GM10847 (cell line): ENCODE results near the gene CD8B.

Experiments
- POLR2A ChIP-seq: IDR thresholded peaks from 2 replicates; pipeline ENCODE4 v1.6.1; 2011; ENCODE audit not compliant: insufficient read length; ENCODE audit errors: extremely low read depth

CD8B gene

GRCh38 chr2:86808315-86809161 is 53.1 kb downstream of the CD8B start:
- no peak for TF ChIP-seq POLR2A

- no peak for TF ChIP-seq POLR2A
Observed at GRCh38 chr2:86807468-86808275, 54.0 kb downstream of the CD8B start.

GRCh38 chr2:86807133-86807467 is 54.6 kb downstream of the CD8B start:
- TF ChIP-seq POLR2A, result no peak

- TF ChIP-seq POLR2A, result no peak
Observed at GRCh38 chr2:86806059-86806857, 55.4 kb downstream of the CD8B start.

GRCh38 chr2:86800856-86801567 is 60.7 kb downstream of the CD8B start:
- TF ChIP-seq POLR2A, result no peak

- no peak for TF ChIP-seq POLR2A
Observed at GRCh38 chr2:86794861-86795260, 66.8 kb downstream of the CD8B start.

- TF ChIP-seq POLR2A, result no peak
Observed at GRCh38 chr2:86793752-86794151, 67.9 kb downstream of the CD8B start.

- no peak for TF ChIP-seq POLR2A
Observed at GRCh38 chr2:86791573-86791972, 70.1 kb downstream of the CD8B start.

- no peak for TF ChIP-seq POLR2A
Observed at GRCh38 chr2:86790676-86791572, 70.8 kb downstream of the CD8B start, which contains the start of gene CD8A. CD8A (minus strand) TSS chr2:86790913; CDS start chr2:86790825, 88 bp downstream.

- TF ChIP-seq POLR2A, result no peak
Observed at GRCh38 chr2:86790134-86790675, 71.5 kb downstream of the CD8B start.

GRCh38 chr2:86789687-86790133 is 72.0 kb downstream of the CD8B start:
- TF ChIP-seq POLR2A, result no peak

- TF ChIP-seq POLR2A, result no peak
Observed at GRCh38 chr2:86788881-86789686, 72.6 kb downstream of the CD8B start.

GRCh38 chr2:86788165-86788564 is 73.5 kb downstream of the CD8B start:
- no peak for TF ChIP-seq POLR2A
